ENCODE data around the gene VARS1. TPM values are rescaled to one million over a fixed set of nuclear protein-coding genes. Genes with fewer than 3 reads are reported as not detected.
A peak's percentile ranks its signal among the peaks of the same experiment; 100 is the strongest.

The VARS1 gene
- total RNA-seq, 1 donor from 2014 or later, result 48.3 TPM

DNA sequence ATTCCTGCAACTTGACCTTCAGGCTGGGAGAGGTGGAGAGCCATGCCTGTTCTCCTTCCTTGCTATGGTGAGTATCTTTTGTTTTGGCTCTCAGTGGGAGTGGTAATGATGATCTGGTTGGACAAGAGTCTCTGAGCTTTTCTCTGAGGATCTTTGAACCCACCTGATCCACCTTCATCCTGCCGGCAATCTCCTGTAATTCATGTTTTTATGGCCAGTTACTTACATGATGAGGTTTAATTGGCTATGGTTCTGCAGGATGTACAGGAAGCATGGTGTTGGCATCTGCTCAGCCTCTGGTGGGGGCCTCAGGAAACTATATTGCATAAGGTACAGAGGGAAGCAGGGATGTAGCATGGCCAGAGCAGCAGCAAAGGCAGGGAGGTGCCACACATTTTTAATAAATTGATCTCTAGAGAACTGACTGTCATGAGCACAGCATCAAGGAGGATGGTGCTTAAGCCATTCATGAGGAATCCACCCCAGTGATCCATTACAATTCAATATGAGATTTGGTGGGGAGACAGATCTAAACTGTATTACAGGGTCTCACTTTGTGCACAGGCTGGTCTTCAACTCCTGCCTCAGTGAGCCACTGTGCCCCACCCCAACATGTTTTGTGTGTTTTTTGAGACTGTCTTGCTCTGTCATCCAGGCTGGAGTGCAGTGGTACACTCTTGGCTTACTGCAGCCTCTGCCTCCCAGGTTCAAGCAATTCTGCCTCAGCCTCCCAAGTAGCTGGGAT lies 42.0 kb upstream of the VARS1 start:
- peak overlapping the region in 1 of 2 donors; percentile 80 for H3K4me3 ChIP-seq
- H3K4me1 ChIP-seq, result peaks cover 13 to 32% of the 10 kb centered on the region in 2 donors
- intact Hi-C loops (cut with DNase I), result loop anchor here (10.0 kb wide), 1 partner anchor 293 kb away; the partner anchor contains the start of genes ATP6V1G2, DDX39B and NFKBIL1

DNA sequence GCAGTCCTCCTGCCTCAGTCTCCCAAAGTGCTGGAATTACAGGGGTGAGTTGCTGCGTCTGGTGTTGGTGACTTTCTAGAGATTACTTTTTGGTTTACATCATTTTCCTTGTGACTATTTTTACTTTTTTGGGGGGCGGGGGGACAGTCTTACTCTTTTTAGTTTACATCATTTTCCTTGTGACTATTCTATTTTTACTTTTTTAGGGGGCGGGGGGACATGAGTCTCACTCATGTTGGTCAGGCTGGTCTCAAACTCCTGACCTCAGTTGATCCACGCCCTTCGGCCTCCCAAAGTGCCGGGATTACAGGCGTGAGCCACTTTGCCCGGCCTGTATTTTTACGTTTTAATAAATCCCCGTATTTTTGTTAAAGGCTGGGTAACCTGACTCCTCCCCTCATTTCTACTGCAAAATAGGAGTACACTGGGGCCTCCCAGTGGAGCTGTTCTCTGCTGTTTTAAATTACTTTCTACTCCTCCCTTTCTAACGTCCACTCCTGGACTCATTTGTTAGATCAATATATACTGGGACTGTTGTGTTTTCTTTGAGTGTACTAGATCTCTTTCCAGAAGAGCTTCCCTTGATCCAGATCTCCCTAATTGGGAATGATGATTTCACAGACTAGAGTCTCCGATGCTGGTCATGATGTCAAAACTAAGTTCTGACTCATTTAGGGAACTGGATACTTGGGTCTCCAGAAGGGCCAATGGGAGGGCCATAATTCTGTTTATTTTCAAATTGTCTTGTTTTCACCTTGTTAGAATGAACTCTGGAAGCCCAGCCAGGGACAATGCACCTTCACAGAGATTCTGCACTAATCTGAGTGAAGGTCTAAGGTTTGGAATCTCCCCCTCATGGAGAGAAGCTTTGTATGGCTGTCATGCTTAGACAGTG lies 41.2 kb upstream of the VARS1 start:
- TF ChIP-seq, protein P1, sequence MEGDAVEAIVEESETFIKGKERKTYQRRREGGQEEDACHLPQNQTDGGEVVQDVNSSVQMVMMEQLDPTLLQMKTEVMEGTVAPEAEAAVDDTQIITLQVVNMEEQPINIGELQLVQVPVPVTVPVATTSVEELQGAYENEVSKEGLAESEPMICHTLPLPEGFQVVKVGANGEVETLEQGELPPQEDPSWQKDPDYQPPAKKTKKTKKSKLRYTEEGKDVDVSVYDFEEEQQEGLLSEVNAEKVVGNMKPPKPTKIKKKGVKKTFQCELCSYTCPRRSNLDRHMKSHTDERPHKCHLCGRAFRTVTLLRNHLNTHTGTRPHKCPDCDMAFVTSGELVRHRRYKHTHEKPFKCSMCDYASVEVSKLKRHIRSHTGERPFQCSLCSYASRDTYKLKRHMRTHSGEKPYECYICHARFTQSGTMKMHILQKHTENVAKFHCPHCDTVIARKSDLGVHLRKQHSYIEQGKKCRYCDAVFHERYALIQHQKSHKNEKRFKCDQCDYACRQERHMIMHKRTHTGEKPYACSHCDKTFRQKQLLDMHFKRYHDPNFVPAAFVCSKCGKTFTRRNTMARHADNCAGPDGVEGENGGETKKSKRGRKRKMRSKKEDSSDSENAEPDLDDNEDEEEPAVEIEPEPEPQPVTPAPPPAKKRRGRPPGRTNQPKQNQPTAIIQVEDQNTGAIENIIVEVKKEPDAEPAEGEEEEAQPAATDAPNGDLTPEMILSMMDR (IDR thresholded peaks at IDR 0.05), result no peak
- no peaks in the 10 kb centered on the region for H3K9me3 ChIP-seq
- H3K27me3 ChIP-seq, result no peaks in the 10 kb centered on the region
- H3K36me3 ChIP-seq, result peaks cover 33 to 48% of the 10 kb centered on the region in 2 donors
- intact Hi-C loops (cut with DNase I), result loop anchor here (10.0 kb wide), 1 partner anchor 292 kb away; the partner anchor contains the start of genes ATP6V1G2, DDX39B and NFKBIL1
- DNase-seq (ENCODE audit: low spot score in 2 of 2), result no peak
- H3K4me1 ChIP-seq, result peaks cover 15 to 34% of the 10 kb centered on the region in 2 donors
- peak overlapping the region; percentile 67 to 80 for H3K4me3 ChIP-seq
- H3K27ac ChIP-seq, result peak overlapping the region; percentile 84 to 90

More for the DNA sequence above, 42.0 kb upstream of the VARS1 start:
- Histone ChIP-seq H3K36me3 (peaks cover 33 to 48% of the 10 kb centered on the region in 2 donors), H3K27me3 (no peaks in the 10 kb centered on the region), H3K9me3 (no peaks in the 10 kb centered on the region), H3K27ac (peak overlapping the region; percentile 84 to 90)
- DNase-seq (ENCODE audit: low spot score in 2 of 2), result no peak
- TF ChIP-seq, protein P1 (IDR thresholded peaks at IDR 0.05), result no peak

DNA sequence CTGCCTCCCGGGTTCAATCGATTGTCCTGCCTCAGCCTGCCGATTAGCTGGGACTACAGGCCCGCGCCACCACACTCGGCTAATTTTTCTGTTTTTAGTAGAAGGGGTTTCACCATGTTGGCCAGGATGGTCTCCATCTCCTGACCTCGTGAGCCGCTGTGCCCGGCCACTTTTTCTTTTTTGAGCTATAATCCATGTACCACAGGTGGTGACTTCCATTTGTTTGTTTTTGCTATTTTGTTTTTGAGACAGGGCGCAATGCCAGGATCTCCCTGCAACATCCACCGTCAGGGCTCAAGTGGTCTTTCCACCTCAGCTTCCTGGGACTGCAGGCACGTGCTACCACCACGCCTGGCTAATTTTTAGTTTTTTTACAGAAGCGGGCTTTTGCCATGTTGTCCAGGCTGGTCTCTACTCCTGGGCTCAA lies 40.5 kb upstream of the VARS1 start:
- TF ChIP-seq, protein P1 (IDR thresholded peaks at IDR 0.05), result no peak
- Histone ChIP-seq H3K36me3 (peaks cover 33 to 44% of the 10 kb centered on the region in 2 donors), H3K4me3 (peak overlapping the region; percentile 67 to 80), H3K27me3 (no peaks in the 10 kb centered on the region), H3K27ac (peak overlapping the region; percentile 84 to 90), H3K4me1 (peaks cover 19 to 40% of the 10 kb centered on the region in 2 donors), H3K9me3 (no peaks in the 10 kb centered on the region)
- intact Hi-C loops (cut with DNase I), result loop anchor here (10.0 kb wide), 1 partner anchor 291 kb away; the partner anchor contains the start of genes ATP6V1G2, DDX39B and NFKBIL1
- no peak for DNase-seq (ENCODE audit: low spot score in 2 of 2)

DNA sequence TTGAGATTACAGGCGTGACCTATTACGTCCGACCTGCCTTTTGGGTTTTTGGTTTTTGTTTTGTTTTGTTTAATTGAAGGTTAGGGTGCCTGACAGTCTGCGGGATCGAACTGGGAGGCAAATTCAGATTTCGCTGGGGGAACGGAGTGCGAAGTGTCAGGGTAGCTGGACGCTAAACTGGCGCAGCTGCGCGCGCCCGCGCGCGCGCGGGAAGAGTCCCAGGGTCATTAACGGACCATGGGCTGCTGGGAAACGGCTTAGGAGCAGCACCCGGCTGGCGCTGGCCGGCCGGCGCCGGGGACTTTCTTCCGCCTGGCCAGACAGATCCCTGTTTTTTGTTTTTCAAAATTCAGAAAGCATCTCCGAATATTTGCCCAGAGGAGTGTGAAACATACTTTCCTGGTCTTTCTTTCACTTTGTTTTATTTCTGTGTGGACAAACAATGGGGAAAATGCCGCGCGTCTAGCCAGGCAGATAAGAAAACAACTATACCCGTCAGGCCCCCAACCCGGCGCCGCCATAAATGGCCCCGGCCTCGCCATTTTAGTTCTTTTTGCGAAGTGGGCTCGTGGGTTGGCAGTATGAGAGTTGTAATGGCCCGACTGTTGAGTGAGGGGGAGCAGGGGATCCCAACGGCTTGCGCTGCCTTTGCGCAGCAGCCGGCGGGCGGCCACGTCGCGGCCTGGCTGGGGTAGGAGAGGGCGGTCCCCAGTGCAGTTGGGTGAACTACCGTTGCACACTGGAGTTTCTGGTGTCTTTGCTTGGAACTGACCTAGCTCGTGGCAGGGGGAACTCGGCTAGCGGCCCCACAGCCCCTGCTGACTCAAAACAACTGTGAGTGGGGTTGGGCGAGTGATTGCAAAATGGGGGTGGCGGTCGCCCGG lies 39.1 kb upstream of the VARS1 start:
- H3K9me3 ChIP-seq, result no peaks in the 10 kb centered on the region
- peak overlapping the region; percentile 67 to 80 for H3K4me3 ChIP-seq
- H3K27ac ChIP-seq, result peak overlapping the region; percentile 84 to 90
- peaks cover 21 to 43% of the 10 kb centered on the region in 2 donors for H3K4me1 ChIP-seq
- TF ChIP-seq, protein P1 (IDR thresholded peaks at IDR 0.05), result no peak
- no peaks in the 10 kb centered on the region for H3K27me3 ChIP-seq
- DNase-seq (ENCODE audit: low spot score in 2 of 2), result peak in 1 of 2 donors; percentile 91
- intact Hi-C loops (cut with DNase I), result loop anchor here (1.0 to 10.0 kb wide), 4 partner anchors 28 to 290 kb away; partner anchors contain the start of genes ATP6V1G2, CSNK2B, DDX39B and LSM2
- H3K36me3 ChIP-seq, result peaks cover 28 to 29% of the 10 kb centered on the region in 2 donors

Measured in ascending aorta (tissue), 2 donors.